ENCODE measurements around the gene ESRRG. TPM values are rescaled to one million over a fixed set of nuclear protein-coding genes. Genes with fewer than 3 reads are reported as not detected.

The ESRRG gene
- total and polyA plus RNA-seq, 12 donors = 3.8 to 49.5 (median 35.9) TPM

- Histone ChIP-seq H3K27me3 (no peaks in the 10 kb centered on the region), H3K36me3 (no peaks in the 10 kb centered on the region), H3K4me1 (peaks cover 0 to 24% (median 0%) of the 10 kb centered on the region in 9 donors), H3K4me3 (no peak overlapping the region), H3K9me3 (no peaks in the 10 kb centered on the region), H3K27ac (no peak overlapping the region)
- no peak for TF ChIP-seq CTCF (IDR thresholded peaks at IDR 0.05)
- WGBS, 2 donors = 93 to 95% methylated on average over 2 of the region's 2 CpGs
- no peak for DNase-seq
- ATAC-seq = peak in 2 of 8 donors; percentile 42 to 45
- intact Hi-C loops (cut with DNase I) = no loop called here
These were observed 81.4 kb downstream of the ESRRG start for GRCh38 chr1:216641669-216642460.

GRCh38 chr1:216640100-216640499, 83.1 kb downstream of the ESRRG start:
- H3K27ac ChIP-seq = no peak overlapping the region
- H3K9me3 ChIP-seq = no peaks in the 10 kb centered on the region
- TF ChIP-seq CTCF (IDR thresholded peaks at IDR 0.05) = no peak
- H3K27me3 ChIP-seq = no peaks in the 10 kb centered on the region
- H3K4me3 ChIP-seq = no peak overlapping the region
- no peaks in the 10 kb centered on the region for H3K36me3 ChIP-seq
- peaks cover 0 to 14% (median 0%) of the 10 kb centered on the region in 9 donors for H3K4me1 ChIP-seq
- WGBS, 2 donors = 71 to 73% methylated on average over 3 of the region's 3 CpGs
- intact Hi-C loops (cut with DNase I) = no loop called here
- DNase-seq (peak in 1 of 2 donors; percentile 15), ATAC-seq (peak in 5 of 8 donors; percentile 44 to 84 (median 66))

- no peak for ATAC-seq
- no peaks in the 10 kb centered on the region for H3K4me1 ChIP-seq
- TF ChIP-seq CTCF (IDR thresholded peaks at IDR 0.05) = no peak
- intact Hi-C loops (cut with DNase I) = no loop called here
- H3K9me3 ChIP-seq = no peaks in the 10 kb centered on the region
- 67 to 74% methylated on average over 3 of the region's 3 CpGs for WGBS, 2 donors
- H3K36me3 ChIP-seq = no peaks in the 10 kb centered on the region
- H3K4me3 ChIP-seq = no peak overlapping the region
- DNase-seq = no peak
- H3K27me3 ChIP-seq = no peaks in the 10 kb centered on the region
- H3K27ac ChIP-seq = no peak overlapping the region
These were observed 90.2 kb downstream of the ESRRG start for GRCh38 chr1:216632980-216633379.

GRCh38 chr1:216630532-216630931, 92.7 kb downstream of the ESRRG start:
- intact Hi-C loops (cut with DNase I) = no loop called here
- no peaks in the 10 kb centered on the region for H3K9me3 ChIP-seq
- WGBS, 2 donors = 51 to 52% methylated on average over 2 of the region's 2 CpGs
- ATAC-seq (no peak), DNase-seq (no peak)
- no peak overlapping the region for H3K27ac ChIP-seq
- no peaks in the 10 kb centered on the region for H3K27me3 ChIP-seq
- TF ChIP-seq CTCF (IDR thresholded peaks at IDR 0.05) = no peak
- H3K36me3 ChIP-seq = no peaks in the 10 kb centered on the region
- no peak overlapping the region for H3K4me3 ChIP-seq
- H3K4me1 ChIP-seq = peaks cover 0 to 18% (median 5%) of the 10 kb centered on the region in 9 donors
